ENCODE data around the gene KIRREL3. TPM values are rescaled to one million over a fixed set of nuclear protein-coding genes. Genes with fewer than 3 reads are reported as not detected.

KIRREL3 gene
- total RNA-seq, 1 experiment from 2014 or later: 0.06 TPM

- DNase-seq: no peak
- Histone ChIP-seq H3K4me3 (no peak overlapping the region), H3K36me3 (no peaks in the 10 kb centered on the region), H3K9me3 (replicated peaks) (no peaks in the 10 kb centered on the region), H3K27me3 (no peaks in the 10 kb centered on the region), H3K4me1 (no peaks in the 10 kb centered on the region), H3K27ac (no peak overlapping the region)
These were observed 355.4 kb downstream of the KIRREL3 start for GRCh38 chr11:126645186-126645585.

GRCh38 chr11:126640186-126640585, 360.4 kb downstream of the KIRREL3 start:
- no peaks in the 10 kb centered on the region for H3K9me3 ChIP-seq (replicated peaks)
- no peak for DNase-seq
- H3K27ac ChIP-seq: no peak overlapping the region
- no peaks in the 10 kb centered on the region for H3K4me1 ChIP-seq
- H3K4me3 ChIP-seq: no peak overlapping the region
- H3K36me3 ChIP-seq: no peaks in the 10 kb centered on the region
- H3K27me3 ChIP-seq: no peaks in the 10 kb centered on the region

GRCh38 chr11:126639692-126640091, 360.9 kb downstream of the KIRREL3 start:
- H3K36me3 ChIP-seq: no peaks in the 10 kb centered on the region
- no peaks in the 10 kb centered on the region for H3K4me1 ChIP-seq
- H3K9me3 ChIP-seq (replicated peaks): no peaks in the 10 kb centered on the region
- DNase-seq: no peak
- H3K4me3 ChIP-seq: no peak overlapping the region
- H3K27ac ChIP-seq: no peak overlapping the region
- no peaks in the 10 kb centered on the region for H3K27me3 ChIP-seq

GRCh38 chr11:126638648-126639047, 361.9 kb downstream of the KIRREL3 start:
- H3K4me3 ChIP-seq: no peak overlapping the region
- H3K36me3 ChIP-seq: no peaks in the 10 kb centered on the region
- DNase-seq: no peak
- H3K4me1 ChIP-seq: no peaks in the 10 kb centered on the region
- H3K9me3 ChIP-seq (replicated peaks): no peaks in the 10 kb centered on the region
- no peaks in the 10 kb centered on the region for H3K27me3 ChIP-seq
- no peak overlapping the region for H3K27ac ChIP-seq

GRCh38 chr11:126637795-126638175, 362.8 kb downstream of the KIRREL3 start:
- Histone ChIP-seq H3K27me3 (no peaks in the 10 kb centered on the region), H3K27ac (no peak overlapping the region), H3K4me1 (no peaks in the 10 kb centered on the region), H3K9me3 (replicated peaks) (no peaks in the 10 kb centered on the region), H3K4me3 (no peak overlapping the region), H3K36me3 (no peaks in the 10 kb centered on the region)
- no peak for DNase-seq

- H3K9me3 ChIP-seq (replicated peaks): no peaks in the 10 kb centered on the region
- no peaks in the 10 kb centered on the region for H3K27me3 ChIP-seq
- no peak overlapping the region for H3K4me3 ChIP-seq
- H3K27ac ChIP-seq: no peak overlapping the region
- H3K4me1 ChIP-seq: no peaks in the 10 kb centered on the region
- no peaks in the 10 kb centered on the region for H3K36me3 ChIP-seq
- DNase-seq: no peak
These were observed 363.4 kb downstream of the KIRREL3 start for GRCh38 chr11:126636911-126637794.

- Histone ChIP-seq H3K27me3 (no peaks in the 10 kb centered on the region), H3K27ac (no peak overlapping the region), H3K4me1 (no peaks in the 10 kb centered on the region), H3K9me3 (replicated peaks) (no peaks in the 10 kb centered on the region), H3K36me3 (no peaks in the 10 kb centered on the region), H3K4me3 (no peak overlapping the region)
- no peak for DNase-seq
These were observed 365.1 kb downstream of the KIRREL3 start for GRCh38 chr11:126635511-126635910.

GRCh38 chr11:126634963-126635362, 365.6 kb downstream of the KIRREL3 start:
- Histone ChIP-seq H3K27ac (no peak overlapping the region), H3K9me3 (replicated peaks) (no peaks in the 10 kb centered on the region), H3K4me3 (no peak overlapping the region), H3K4me1 (no peaks in the 10 kb centered on the region), H3K36me3 (no peaks in the 10 kb centered on the region), H3K27me3 (no peaks in the 10 kb centered on the region)
- no peak for DNase-seq

GRCh38 chr11:126633330-126633729, 367.2 kb downstream of the KIRREL3 start:
- no peak overlapping the region for H3K27ac ChIP-seq
- H3K4me3 ChIP-seq: no peak overlapping the region
- no peaks in the 10 kb centered on the region for H3K36me3 ChIP-seq
- no peaks in the 10 kb centered on the region for H3K4me1 ChIP-seq
- H3K27me3 ChIP-seq: no peaks in the 10 kb centered on the region
- DNase-seq: no peak
- no peaks in the 10 kb centered on the region for H3K9me3 ChIP-seq (replicated peaks)

GRCh38 chr11:126630893-126631798, 369.4 kb downstream of the KIRREL3 start:
- DNase-seq: no peak
- no peak overlapping the region for H3K27ac ChIP-seq

GRCh38 chr11:126630488-126630887, 370.1 kb downstream of the KIRREL3 start:
- Histone ChIP-seq H3K4me3 (no peak overlapping the region), H3K9me3 (replicated peaks) (no peaks in the 10 kb centered on the region), H3K27ac (no peak overlapping the region), H3K4me1 (no peaks in the 10 kb centered on the region), H3K27me3 (no peaks in the 10 kb centered on the region), H3K36me3 (no peaks in the 10 kb centered on the region)
- no peak for DNase-seq

More at GRCh38 chr11:126630893-126631798, 369.4 kb downstream of the KIRREL3 start:
- no peaks in the 10 kb centered on the region for H3K36me3 ChIP-seq
- no peak overlapping the region for H3K4me3 ChIP-seq
- H3K9me3 ChIP-seq (replicated peaks): no peaks in the 10 kb centered on the region
- H3K4me1 ChIP-seq: no peaks in the 10 kb centered on the region
- no peaks in the 10 kb centered on the region for H3K27me3 ChIP-seq

GRCh38 chr11:126628790-126629621, 371.6 kb downstream of the KIRREL3 start:
- peak; percentile 5 to 31 for DNase-seq
- H3K9me3 ChIP-seq (replicated peaks): no peaks in the 10 kb centered on the region
- no peaks in the 10 kb centered on the region for H3K27me3 ChIP-seq
- no peak overlapping the region for H3K27ac ChIP-seq
- no peak overlapping the region for H3K4me3 ChIP-seq
- no peaks in the 10 kb centered on the region for H3K4me1 ChIP-seq
- H3K36me3 ChIP-seq: no peaks in the 10 kb centered on the region

GRCh38 chr11:126628450-126628789, 372.1 kb downstream of the KIRREL3 start:
- H3K27ac ChIP-seq: no peak overlapping the region
- H3K36me3 ChIP-seq: no peaks in the 10 kb centered on the region
- no peak overlapping the region for H3K4me3 ChIP-seq
- H3K4me1 ChIP-seq: no peaks in the 10 kb centered on the region
- no peak for DNase-seq
- H3K27me3 ChIP-seq: no peaks in the 10 kb centered on the region
- no peaks in the 10 kb centered on the region for H3K9me3 ChIP-seq (replicated peaks)

- H3K9me3 ChIP-seq (replicated peaks): no peaks in the 10 kb centered on the region
- no peak overlapping the region for H3K4me3 ChIP-seq
- H3K27me3 ChIP-seq: no peaks in the 10 kb centered on the region
- H3K27ac ChIP-seq: no peak overlapping the region
- H3K4me1 ChIP-seq: no peaks in the 10 kb centered on the region
- H3K36me3 ChIP-seq: no peaks in the 10 kb centered on the region
- DNase-seq: no peak
These were observed 373.1 kb downstream of the KIRREL3 start for GRCh38 chr11:126627421-126627820.
